GM12801 (cell line): ENCODE results near the gene C1orf159.

ENCODE experiments used
- CTCF ChIP-seq: IDR thresholded peaks from one replicate; pipeline ENCODE4 v1.5.1; 2011; ENCODE audit warnings: control low read depth; ENCODE audit not compliant: insufficient read length; ENCODE audit errors: extremely low read depth

Gene C1orf159

DNA sequence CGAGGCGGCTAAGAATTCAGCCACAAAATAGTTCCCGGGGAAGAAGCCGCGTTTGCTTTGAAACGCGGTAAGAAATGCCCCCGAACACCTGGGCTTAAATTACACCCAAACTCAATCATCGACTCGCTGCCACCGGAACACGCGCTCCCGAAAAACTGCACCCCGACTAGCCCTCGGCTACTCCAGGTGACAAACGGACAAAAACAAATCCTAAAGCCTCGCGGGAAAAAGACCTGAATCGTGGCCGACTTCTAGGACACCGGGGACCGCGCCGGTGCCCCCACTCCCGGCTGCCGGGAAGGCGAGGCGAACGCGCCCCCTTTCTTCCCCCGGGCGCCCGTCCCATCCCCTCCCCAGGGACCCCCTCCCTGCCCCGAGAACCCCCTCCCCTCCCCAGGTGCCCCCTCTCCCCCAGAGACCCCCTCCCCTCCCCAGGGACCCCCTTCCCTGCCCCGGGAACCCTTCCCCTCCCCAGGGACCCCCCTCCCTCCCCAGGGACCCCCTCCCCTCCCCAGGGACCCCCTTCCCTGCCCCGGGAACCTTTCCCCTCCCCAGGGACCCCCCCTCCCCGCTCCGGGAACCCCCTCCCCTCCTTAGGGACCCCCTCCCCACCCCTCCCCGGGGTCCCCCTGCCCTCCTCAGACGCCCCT is 628 bp downstream of the C1orf159 start:
- TF ChIP-seq CTCF: no peak

GRCh38 chr1:1114431-1114830 is 1.5 kb downstream of the C1orf159 start:
- TF ChIP-seq CTCF: no peak

DNA sequence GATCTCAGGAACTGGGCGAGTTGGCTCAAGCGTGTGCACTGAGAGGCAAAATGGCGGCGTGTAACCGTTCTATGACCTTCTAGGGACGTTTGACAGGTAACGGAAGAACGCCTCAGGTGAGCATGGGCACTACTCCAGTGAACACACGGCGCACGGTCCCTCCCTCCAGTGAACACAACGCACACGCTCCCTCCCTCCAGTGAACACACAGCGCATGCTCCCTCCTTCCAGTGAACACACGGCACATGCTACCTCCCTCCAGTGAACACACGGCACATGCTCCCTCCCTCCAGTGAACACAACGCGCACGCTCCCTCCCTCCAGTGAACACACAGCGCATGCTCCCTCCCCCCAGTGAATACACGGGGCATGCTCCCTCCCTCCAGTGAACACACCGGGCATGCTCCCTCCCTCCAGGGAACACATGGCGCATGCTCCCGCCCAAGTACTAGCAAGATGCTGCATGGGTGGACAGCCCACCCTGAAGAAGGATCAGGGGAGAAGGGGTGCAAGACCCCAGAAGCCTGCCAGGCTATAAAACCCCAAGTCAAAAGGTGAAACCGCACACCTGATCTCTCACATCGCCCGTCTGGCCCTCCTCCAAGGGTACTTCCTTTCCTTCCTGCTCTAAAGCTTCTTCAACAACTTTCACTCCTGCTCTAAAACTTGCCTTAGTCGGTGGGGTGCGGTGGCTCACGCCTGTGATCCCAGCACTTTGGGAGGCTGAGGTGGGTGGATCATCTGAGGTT is 3.5 kb downstream of the C1orf159 start:
- no peak for TF ChIP-seq CTCF

- TF ChIP-seq CTCF: no peak
Observed at GRCh38 chr1:1111516-1112236, 4.2 kb downstream of the C1orf159 start.

GRCh38 chr1:1110561-1110971 is 5.3 kb downstream of the C1orf159 start:
- no peak for TF ChIP-seq CTCF

GRCh38 chr1:1109743-1110142 is 6.1 kb downstream of the C1orf159 start:
- TF ChIP-seq CTCF: no peak

- TF ChIP-seq CTCF: no peak
Observed at GRCh38 chr1:1106510-1107221, 9.2 kb downstream of the C1orf159 start.
